Neural cell (in vitro differentiated cells): ENCODE data around the gene SLC44A1. TPM values are rescaled to one million over a fixed set of nuclear protein-coding genes. Genes with fewer than 3 reads are reported as not detected.

Experiments
- H2AFZ ChIP-seq: fragments of 200-600, 300-800 bp; sonication (generic), shearing (Covaris generic); 2 replicates; pipeline ENCODE4 v1.6.0; 2014; ENCODE audit warnings: low read depth, mild to moderate bottlenecking, antibody characterized with exemption, low read length, moderate library complexity
- H3F3A ChIP-seq: fragments of 200-600 bp; shearing (Covaris generic); 2 replicates; pipeline ENCODE4 v1.6.1; 2016; ENCODE audit warnings: mild to moderate bottlenecking, moderate library complexity, mixed read lengths, antibody characterized with exemption, low read length; ENCODE audit not compliant: insufficient read depth, poor library complexity, severe bottlenecking
- H3K27ac ChIP-seq: fragments of 200-600, 300-800 bp; sonication (generic), shearing (Covaris generic); 2 replicates; pipeline ENCODE4 v1.5.1; 2014; ENCODE audit warnings: mild to moderate bottlenecking, low read length, moderate library complexity
- H3K27me3 ChIP-seq: fragments of 300-800, 200-600 bp; sonication (generic), shearing (Covaris generic); 2 replicates; pipeline ENCODE4 v1.6.0; 2014; ENCODE audit warnings: mild to moderate bottlenecking, low read depth, low read length, moderate library complexity; ENCODE audit not compliant: insufficient read depth
- H3K36me3 ChIP-seq: fragments of 300-800, 200-600 bp; sonication (generic), shearing (Covaris generic); 2 replicates; pipeline ENCODE4 v1.5.1; 2014; ENCODE audit warnings: mild to moderate bottlenecking, antibody characterized with exemption, low read length, moderate library complexity; ENCODE audit not compliant: insufficient read depth
- H3K4me2 ChIP-seq: fragments of 300-800, 200-600 bp; sonication (generic), shearing (Covaris generic); 2 replicates; pipeline ENCODE4 v1.6.0; 2014; ENCODE audit warnings: mild to moderate bottlenecking, low read length
- H3K4me3 ChIP-seq: fragments of 300-800, 200-600 bp; sonication (generic), shearing (Covaris generic); 2 replicates; pipeline ENCODE4 v1.5.1; 2014; ENCODE audit warnings: mild to moderate bottlenecking, low read length, moderate library complexity
- H3K79me2 ChIP-seq: fragments of 200-600 bp; shearing (Covaris generic); replicated peaks from 2 replicates; pipeline ENCODE4 v1.6.0; 2014; ENCODE audit warnings: mild to moderate bottlenecking, low read length, moderate library complexity; ENCODE audit not compliant: insufficient read depth
- H3K9ac ChIP-seq: fragments of 300-800, 200-600 bp; sonication (generic), shearing (Covaris generic); 2 replicates; pipeline ENCODE4 v1.6.1; 2016; ENCODE audit warnings: mild to moderate bottlenecking, low read length, mixed read lengths
- H3K9me2 ChIP-seq: fragments of 200-600 bp; shearing (Covaris generic); 2 replicates; pipeline ENCODE4 v1.6.1; 2016; ENCODE audit warnings: mild to moderate bottlenecking, low read length, mixed read lengths; ENCODE audit not compliant: insufficient read depth
- H3K9me3 ChIP-seq: fragments of 200-600, 300-800 bp; sonication (generic), shearing (Covaris generic); 2 replicates; pipeline ENCODE4 v1.6.1; 2016; ENCODE audit warnings: mild to moderate bottlenecking, mixed run types, low read length, moderate library complexity, mixed read lengths
- H4K20me1 ChIP-seq: fragments of 200-600 bp; shearing (Covaris generic); 2 replicates; pipeline ENCODE4 v1.6.1; 2016; ENCODE audit warnings: mild to moderate bottlenecking, mixed run types; ENCODE audit not compliant: insufficient read depth
- EP300 ChIP-seq: fragments of 450-650 bp; conservative IDR thresholded peaks from 2 replicates; pipeline ENCODE4 v1.6.1; 2014; ENCODE audit warnings: antibody characterized with exemption, mild to moderate bottlenecking, moderate library complexity; ENCODE audit not compliant: poor library complexity, severe bottlenecking
- EZH2 ChIP-seq: fragments of 200-600, 300-800 bp; shearing (Covaris generic), sonication (generic); IDR thresholded peaks from 2 replicates; pipeline ENCODE4 v1.6.1; 2014; ENCODE audit warnings: antibody characterized with exemption, low read length, borderline replicate concordance, mild to moderate bottlenecking; ENCODE audit not compliant: insufficient read depth, poor library complexity, severe bottlenecking
- MXI1 ChIP-seq: fragments of 450-650 bp; conservative IDR thresholded peaks from 2 replicates; pipeline ENCODE4 v1.6.1; 2014; ENCODE audit warnings: antibody characterized with exemption, mild to moderate bottlenecking; ENCODE audit not compliant: poor library complexity, severe bottlenecking
- POLR2AphosphoS5 ChIP-seq: IDR thresholded peaks from 2 replicates; pipeline ENCODE4 v1.6.1; 2012
- RAD21 ChIP-seq: fragments of 450-650 bp; conservative IDR thresholded peaks from 2 replicates; pipeline ENCODE4 v1.6.1; 2014; ENCODE audit warnings: antibody characterized with exemption, mild to moderate bottlenecking, moderate library complexity
- SMC3 ChIP-seq: fragments of 450-650 bp; conservative IDR thresholded peaks from 2 replicates; pipeline ENCODE4 v1.6.1; 2014; ENCODE audit warnings: antibody characterized with exemption, mild to moderate bottlenecking, moderate library complexity; ENCODE audit not compliant: poor library complexity
- TAF1 ChIP-seq: IDR thresholded peaks from 2 replicates; pipeline ENCODE4 v1.6.1; 2012; ENCODE audit warnings: low read depth
- polyA plus RNA-seq: library from polyadenylated mRNA; depleted of rRNA; stranded (reverse); fragments of >200 nt; gene quantifications from 2 replicates; pipeline ENCODE4 v1.2.3, GENCODE V29; 2014
- TF ChIP-seq, protein P1 (sequence below): IDR thresholded peaks from 2 replicates; pipeline ENCODE4 v1.6.1; 2012; ENCODE audit warnings: borderline replicate concordance
- TF ChIP-seq, protein P2 (sequence below): fragments of 450-650 bp; IDR thresholded peaks from 2 replicates; pipeline ENCODE4 v1.5.1; 2014; ENCODE audit warnings: antibody characterized with exemption, mild to moderate bottlenecking, moderate library complexity; ENCODE audit not compliant: poor library complexity, severe bottlenecking

Gene SLC44A1
- polyA plus RNA-seq, 1 donor from 2014 or later: 3.9 TPM

DNA sequence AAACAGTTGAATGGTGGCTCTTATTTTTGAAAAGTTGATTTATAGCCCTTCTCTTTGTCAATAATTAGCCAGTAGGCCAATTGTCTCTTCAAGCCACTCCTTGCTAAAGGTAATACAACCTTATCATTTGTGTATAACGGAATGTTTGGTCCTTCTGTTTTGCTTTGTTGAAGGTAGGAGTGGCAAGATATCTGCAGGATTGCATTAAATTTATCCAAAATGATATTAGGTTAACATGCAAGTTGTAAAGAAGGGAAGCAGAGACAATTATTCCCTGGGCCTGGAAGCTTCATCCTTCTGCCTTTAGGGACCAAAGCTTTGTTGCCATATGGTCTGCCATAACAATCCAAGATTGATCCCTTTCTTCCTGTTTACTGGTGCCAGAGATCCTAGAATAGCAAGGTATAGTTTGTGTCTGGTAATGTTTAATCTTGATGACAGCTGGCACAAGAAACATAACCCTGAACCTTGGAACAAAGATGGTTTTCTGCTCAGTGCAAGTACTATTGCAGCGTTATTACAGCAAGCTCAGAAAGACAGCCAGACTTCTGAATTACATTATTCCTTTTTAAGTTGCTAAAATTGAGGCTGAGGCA is 187.9 kb downstream of the SLC44A1 start:
- H3K79me2 ChIP-seq: no peaks in the 10 kb centered on the region
- H3K9me2 ChIP-seq: no peaks in the 10 kb centered on the region
- no peaks in the 10 kb centered on the region for H3F3A ChIP-seq
- no peaks in the 10 kb centered on the region for H4K20me1 ChIP-seq
- no peak overlapping the region for H3K27ac ChIP-seq
- H3K4me3 ChIP-seq: no peak overlapping the region
- H2AFZ ChIP-seq: no peak overlapping the region
- TF ChIP-seq RAD21: no peak
- no peak for TF ChIP-seq SMC3
- TF ChIP-seq, protein P1, sequence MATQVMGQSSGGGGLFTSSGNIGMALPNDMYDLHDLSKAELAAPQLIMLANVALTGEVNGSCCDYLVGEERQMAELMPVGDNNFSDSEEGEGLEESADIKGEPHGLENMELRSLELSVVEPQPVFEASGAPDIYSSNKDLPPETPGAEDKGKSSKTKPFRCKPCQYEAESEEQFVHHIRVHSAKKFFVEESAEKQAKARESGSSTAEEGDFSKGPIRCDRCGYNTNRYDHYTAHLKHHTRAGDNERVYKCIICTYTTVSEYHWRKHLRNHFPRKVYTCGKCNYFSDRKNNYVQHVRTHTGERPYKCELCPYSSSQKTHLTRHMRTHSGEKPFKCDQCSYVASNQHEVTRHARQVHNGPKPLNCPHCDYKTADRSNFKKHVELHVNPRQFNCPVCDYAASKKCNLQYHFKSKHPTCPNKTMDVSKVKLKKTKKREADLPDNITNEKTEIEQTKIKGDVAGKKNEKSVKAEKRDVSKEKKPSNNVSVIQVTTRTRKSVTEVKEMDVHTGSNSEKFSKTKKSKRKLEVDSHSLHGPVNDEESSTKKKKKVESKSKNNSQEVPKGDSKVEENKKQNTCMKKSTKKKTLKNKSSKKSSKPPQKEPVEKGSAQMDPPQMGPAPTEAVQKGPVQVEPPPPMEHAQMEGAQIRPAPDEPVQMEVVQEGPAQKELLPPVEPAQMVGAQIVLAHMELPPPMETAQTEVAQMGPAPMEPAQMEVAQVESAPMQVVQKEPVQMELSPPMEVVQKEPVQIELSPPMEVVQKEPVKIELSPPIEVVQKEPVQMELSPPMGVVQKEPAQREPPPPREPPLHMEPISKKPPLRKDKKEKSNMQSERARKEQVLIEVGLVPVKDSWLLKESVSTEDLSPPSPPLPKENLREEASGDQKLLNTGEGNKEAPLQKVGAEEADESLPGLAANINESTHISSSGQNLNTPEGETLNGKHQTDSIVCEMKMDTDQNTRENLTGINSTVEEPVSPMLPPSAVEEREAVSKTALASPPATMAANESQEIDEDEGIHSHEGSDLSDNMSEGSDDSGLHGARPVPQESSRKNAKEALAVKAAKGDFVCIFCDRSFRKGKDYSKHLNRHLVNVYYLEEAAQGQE: no peak
- TF ChIP-seq, protein P2, sequence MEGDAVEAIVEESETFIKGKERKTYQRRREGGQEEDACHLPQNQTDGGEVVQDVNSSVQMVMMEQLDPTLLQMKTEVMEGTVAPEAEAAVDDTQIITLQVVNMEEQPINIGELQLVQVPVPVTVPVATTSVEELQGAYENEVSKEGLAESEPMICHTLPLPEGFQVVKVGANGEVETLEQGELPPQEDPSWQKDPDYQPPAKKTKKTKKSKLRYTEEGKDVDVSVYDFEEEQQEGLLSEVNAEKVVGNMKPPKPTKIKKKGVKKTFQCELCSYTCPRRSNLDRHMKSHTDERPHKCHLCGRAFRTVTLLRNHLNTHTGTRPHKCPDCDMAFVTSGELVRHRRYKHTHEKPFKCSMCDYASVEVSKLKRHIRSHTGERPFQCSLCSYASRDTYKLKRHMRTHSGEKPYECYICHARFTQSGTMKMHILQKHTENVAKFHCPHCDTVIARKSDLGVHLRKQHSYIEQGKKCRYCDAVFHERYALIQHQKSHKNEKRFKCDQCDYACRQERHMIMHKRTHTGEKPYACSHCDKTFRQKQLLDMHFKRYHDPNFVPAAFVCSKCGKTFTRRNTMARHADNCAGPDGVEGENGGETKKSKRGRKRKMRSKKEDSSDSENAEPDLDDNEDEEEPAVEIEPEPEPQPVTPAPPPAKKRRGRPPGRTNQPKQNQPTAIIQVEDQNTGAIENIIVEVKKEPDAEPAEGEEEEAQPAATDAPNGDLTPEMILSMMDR: no peak
- TF ChIP-seq MXI1: no peak
- no peak for TF ChIP-seq POLR2AphosphoS5
- TF ChIP-seq EP300: no peak
- no peak for TF ChIP-seq EZH2
- no peak for TF ChIP-seq TAF1
- H3K4me2 ChIP-seq: no peak overlapping the region
- no peaks in the 10 kb centered on the region for H3K36me3 ChIP-seq
- H3K9me3 ChIP-seq: no peaks in the 10 kb centered on the region
- no peak overlapping the region for H3K9ac ChIP-seq
- no peaks in the 10 kb centered on the region for H3K27me3 ChIP-seq

DNA sequence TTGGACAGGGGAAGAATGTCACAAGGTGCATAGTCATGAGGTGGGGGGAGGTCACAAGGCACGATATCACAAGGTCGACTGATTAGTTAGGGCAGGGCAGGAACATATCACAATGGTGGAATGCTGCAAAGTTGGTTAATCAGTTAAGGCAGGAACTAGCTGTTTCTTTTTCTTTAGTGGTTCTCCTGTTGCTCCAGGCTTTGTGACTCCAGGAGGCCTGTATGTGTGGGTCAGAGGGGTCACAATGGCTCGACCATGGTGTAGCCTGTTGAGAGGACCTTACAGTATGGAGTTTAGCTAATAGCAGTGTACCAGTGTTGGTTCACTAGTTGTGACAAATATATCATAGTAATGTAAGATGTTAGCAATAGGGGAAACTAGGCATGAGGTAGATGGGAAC is 191.0 kb downstream of the SLC44A1 start:
- TF ChIP-seq TAF1: no peak
- no peak for TF ChIP-seq SMC3
- no peak for TF ChIP-seq MXI1
- no peak for TF ChIP-seq EP300
- TF ChIP-seq RAD21: no peak
- TF ChIP-seq, protein P2: no peak
- TF ChIP-seq, protein P1: no peak
- no peak for TF ChIP-seq EZH2
- TF ChIP-seq POLR2AphosphoS5: no peak
- H3K27ac ChIP-seq: no peak overlapping the region
- no peaks in the 10 kb centered on the region for H3F3A ChIP-seq
- H3K4me2 ChIP-seq: no peak overlapping the region
- no peak overlapping the region for H3K9ac ChIP-seq
- no peaks in the 10 kb centered on the region for H3K9me3 ChIP-seq
- H4K20me1 ChIP-seq: no peaks in the 10 kb centered on the region
- H3K4me3 ChIP-seq: no peak overlapping the region
- no peaks in the 10 kb centered on the region for H3K79me2 ChIP-seq
- no peak overlapping the region for H2AFZ ChIP-seq
- H3K27me3 ChIP-seq: no peaks in the 10 kb centered on the region
- H3K36me3 ChIP-seq: no peaks in the 10 kb centered on the region
- no peaks in the 10 kb centered on the region for H3K9me2 ChIP-seq
